Measurements from ENCODE around the gene PDE6B. TPM values are rescaled to one million over a fixed set of nuclear protein-coding genes. Genes with fewer than 3 reads are reported as not detected.

The PDE6B gene
- total and polyA plus RNA-seq, 10 donors: 4.4 to 19.8 (median 11.8) TPM

DNA sequence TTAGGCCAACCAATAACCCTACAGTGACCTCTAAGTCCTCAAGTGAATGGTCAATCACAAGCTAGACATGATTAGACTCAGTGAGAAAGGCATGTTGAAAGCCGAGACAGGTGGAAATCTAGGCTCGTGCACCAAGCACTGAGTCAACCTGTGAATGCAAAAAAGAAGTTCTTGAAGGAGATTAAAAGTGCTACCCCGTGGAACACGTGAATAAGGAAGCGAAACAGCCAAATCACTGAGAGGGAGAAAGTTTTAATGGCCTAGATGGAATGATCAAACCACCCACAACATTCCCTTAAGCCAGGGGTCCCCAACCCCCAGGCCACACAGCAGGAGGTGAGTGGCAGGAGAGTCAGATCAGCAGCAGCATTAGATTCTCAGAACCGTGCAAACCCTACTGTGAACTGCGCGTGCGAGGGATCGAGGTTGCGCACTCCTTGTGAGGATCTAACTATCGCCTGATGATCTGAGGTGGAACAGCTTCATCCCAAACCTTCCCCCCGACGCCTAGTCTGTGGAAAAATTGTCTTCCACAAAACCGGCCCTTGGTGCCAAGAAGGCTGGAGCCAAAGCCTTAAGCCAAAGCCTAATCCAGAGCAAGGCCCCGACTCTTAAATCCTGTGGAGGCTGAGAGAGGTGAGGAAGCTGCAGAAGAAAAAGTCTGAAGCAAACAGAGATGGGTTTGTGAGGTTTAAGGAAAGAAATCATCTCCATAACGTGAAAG lies 19.5 kb upstream of the PDE6B start:
- no peaks in the 10 kb centered on the region for H3K36me3 ChIP-seq
- intact Hi-C loops (cut with DNase I; ENCODE audit: low total_unique reads): no loop called here
- H3K9me3 ChIP-seq: peaks cover 0 to 7% (median 0%) of the 10 kb centered on the region in 8 donors

GRCh38 chr4:608236-608635 lies 17.1 kb upstream of the PDE6B start:
- intact Hi-C loops (cut with DNase I; ENCODE audit: low total_unique reads): no loop called here
- no peaks in the 10 kb centered on the region for H3K9me3 ChIP-seq
- no peak overlapping the region for H3K4me3 ChIP-seq
- no peaks in the 10 kb centered on the region for H3K36me3 ChIP-seq
- TF ChIP-seq POLR2A (IDR thresholded peaks at IDR 0.05) (no peak), POLR2AphosphoS5 (IDR thresholded peaks at IDR 0.05) (no peak)
- TF ChIP-seq, protein P1, sequence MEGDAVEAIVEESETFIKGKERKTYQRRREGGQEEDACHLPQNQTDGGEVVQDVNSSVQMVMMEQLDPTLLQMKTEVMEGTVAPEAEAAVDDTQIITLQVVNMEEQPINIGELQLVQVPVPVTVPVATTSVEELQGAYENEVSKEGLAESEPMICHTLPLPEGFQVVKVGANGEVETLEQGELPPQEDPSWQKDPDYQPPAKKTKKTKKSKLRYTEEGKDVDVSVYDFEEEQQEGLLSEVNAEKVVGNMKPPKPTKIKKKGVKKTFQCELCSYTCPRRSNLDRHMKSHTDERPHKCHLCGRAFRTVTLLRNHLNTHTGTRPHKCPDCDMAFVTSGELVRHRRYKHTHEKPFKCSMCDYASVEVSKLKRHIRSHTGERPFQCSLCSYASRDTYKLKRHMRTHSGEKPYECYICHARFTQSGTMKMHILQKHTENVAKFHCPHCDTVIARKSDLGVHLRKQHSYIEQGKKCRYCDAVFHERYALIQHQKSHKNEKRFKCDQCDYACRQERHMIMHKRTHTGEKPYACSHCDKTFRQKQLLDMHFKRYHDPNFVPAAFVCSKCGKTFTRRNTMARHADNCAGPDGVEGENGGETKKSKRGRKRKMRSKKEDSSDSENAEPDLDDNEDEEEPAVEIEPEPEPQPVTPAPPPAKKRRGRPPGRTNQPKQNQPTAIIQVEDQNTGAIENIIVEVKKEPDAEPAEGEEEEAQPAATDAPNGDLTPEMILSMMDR (IDR thresholded peaks at IDR 0.05 in 8 of 11, conservative IDR thresholded peaks at IDR 0.05 in 3 of 11): no peak
- H3K27me3 ChIP-seq (replicated peaks in 1 of 7): peaks cover 0 to 51% (median 0%) of the 10 kb centered on the region in 7 donors
- DNase-seq: peak; percentile 30
- H3K27ac ChIP-seq: no peak overlapping the region
- peaks cover 0 to 6% (median 0%) of the 10 kb centered on the region in 6 donors for H3K4me1 ChIP-seq
- 42 to 49% (median 45%) methylated on average over 7 of the region's 7 CpGs for WGBS, 5 donors

More for the DNA sequence above, 19.5 kb upstream of the PDE6B start:
- DNase-seq: peak; percentile 27
- Histone ChIP-seq H3K27ac (no peak overlapping the region), H3K27me3 (replicated peaks in 1 of 7) (peaks cover 0 to 54% (median 0%) of the 10 kb centered on the region in 7 donors), H3K4me1 (peaks cover 0 to 6% (median 0%) of the 10 kb centered on the region in 6 donors), H3K4me3 (no peak overlapping the region)
- WGBS, 5 donors: 77 to 87% (median 82%) methylated on average over 17 of the region's 17 CpGs
- TF ChIP-seq POLR2A (IDR thresholded peaks at IDR 0.05): no peak
- no peak for TF ChIP-seq POLR2AphosphoS5 (IDR thresholded peaks at IDR 0.05)
- TF ChIP-seq, protein P1 (IDR thresholded peaks at IDR 0.05 in 8 of 11, conservative IDR thresholded peaks at IDR 0.05 in 3 of 11): no peak

DNA sequence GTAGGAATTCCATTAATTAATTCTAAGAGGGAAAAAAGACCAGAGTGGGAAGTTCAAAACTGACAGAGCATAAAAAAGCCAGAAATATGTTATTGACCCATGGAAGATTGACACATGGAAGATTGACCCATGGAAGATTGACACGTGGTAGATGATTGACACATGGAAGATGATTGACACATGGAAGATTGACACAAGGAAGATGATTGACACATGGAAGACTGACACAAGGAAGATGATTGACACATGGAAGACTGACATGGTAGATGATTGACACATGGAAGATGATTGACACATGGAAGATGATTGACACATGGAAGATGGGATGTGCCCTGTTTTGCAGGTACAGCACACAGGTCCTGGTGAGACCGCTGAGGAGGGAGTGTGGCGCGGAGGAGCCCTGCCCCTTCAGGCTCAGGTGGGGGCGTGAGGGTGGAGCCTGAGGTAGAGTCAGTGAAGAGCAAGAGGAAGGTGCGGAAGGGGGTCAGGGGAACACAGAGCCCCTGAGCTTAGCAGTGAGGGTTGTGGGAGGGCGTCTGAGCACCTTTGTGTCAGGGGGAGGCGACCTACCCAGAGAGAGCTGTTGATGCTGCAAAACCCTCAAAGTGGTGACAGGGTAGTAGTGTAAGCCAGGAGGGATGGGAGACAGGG lies 15.8 kb upstream of the PDE6B start:
- H3K36me3 ChIP-seq: no peaks in the 10 kb centered on the region
- H3K9me3 ChIP-seq: no peaks in the 10 kb centered on the region
- no peaks in the 10 kb centered on the region for H3K4me1 ChIP-seq
- H3K27ac ChIP-seq: no peak overlapping the region
- H3K4me3 ChIP-seq: no peak overlapping the region
- intact Hi-C loops (cut with DNase I; ENCODE audit: low total_unique reads): no loop called here
- TF ChIP-seq, protein P1 (IDR thresholded peaks at IDR 0.05 in 8 of 11, conservative IDR thresholded peaks at IDR 0.05 in 3 of 11): no peak
- TF ChIP-seq POLR2AphosphoS5 (IDR thresholded peaks at IDR 0.05) (no peak), POLR2A (IDR thresholded peaks at IDR 0.05) (no peak)
- DNase-seq: peak; percentile 32
- H3K27me3 ChIP-seq (replicated peaks in 1 of 7): peaks cover 0 to 47% (median 0%) of the 10 kb centered on the region in 7 donors
- 70 to 79% (median 73%) methylated on average over 8 of the region's 8 CpGs for WGBS, 5 donors
